GM21528 (cell line): ENCODE data around the gene ACBD7.

Source experiments
- ATAC-seq: cut with Tn5 transposase; IDR thresholded peaks from one replicate; pipeline ENCODE4 v1.9.1; 2021; ENCODE audit warnings: mild to moderate bottlenecking, moderate library complexity; ENCODE audit not compliant: unreplicated experiment, low FRiP score

Gene ACBD7

GRCh38 chr10:15027741-15028140 lies 60.8 kb downstream of the ACBD7 start:
- no peak for ATAC-seq
